DMS114 treated with DMSO at 0.1 percent for 48 hours (cell line): Measurements from ENCODE around the gene MFSD1.
"Not testable (repeated sequence)": the region's sequence is repeated elsewhere in the genome, so short reads cannot be mapped to it uniquely, and the experiment has no call there.

ENCODE experiments used
- DNase-seq: peaks from one replicate; lab custom pipeline; 2025; ENCODE audit not compliant: unreplicated experiment; lab: John Stamatoyannopoulos, UW

MFSD1 gene

GRCh38 chr3:158775426-158776410 lies 26.1 kb upstream of the MFSD1 start:
- DNase-seq = no peak

GRCh38 chr3:158776531-158776930 lies 25.3 kb upstream of the MFSD1 start:
- DNase-seq = no peak

- no peak for DNase-seq
Observed at GRCh38 chr3:158777161-158777873, 24.5 kb upstream of the MFSD1 start.

DNA sequence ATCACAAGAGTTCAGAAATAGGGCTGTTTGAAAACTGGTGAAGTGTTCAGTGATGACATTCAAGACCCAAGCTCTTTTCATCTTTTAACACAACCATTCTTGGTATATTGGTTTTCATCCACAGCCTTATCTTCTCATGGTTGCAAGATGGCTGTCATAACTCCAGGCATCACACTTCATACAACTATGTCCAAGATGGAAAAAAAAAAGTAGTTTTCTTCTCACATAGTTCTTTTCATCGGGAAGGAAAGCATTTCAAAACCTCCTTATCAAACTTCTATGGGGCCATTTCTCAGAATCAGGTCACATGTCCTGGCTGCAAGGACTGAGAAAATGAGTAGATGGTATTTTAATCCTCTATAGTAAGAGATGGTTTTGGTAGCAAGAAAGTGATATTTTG lies 21.1 kb upstream of the MFSD1 start:
- no peak for DNase-seq

- DNase-seq = no peak
Observed at GRCh38 chr3:158781191-158781590, 20.7 kb upstream of the MFSD1 start.

GRCh38 chr3:158781849-158782248 lies 20.0 kb upstream of the MFSD1 start:
- DNase-seq = no peak

DNA sequence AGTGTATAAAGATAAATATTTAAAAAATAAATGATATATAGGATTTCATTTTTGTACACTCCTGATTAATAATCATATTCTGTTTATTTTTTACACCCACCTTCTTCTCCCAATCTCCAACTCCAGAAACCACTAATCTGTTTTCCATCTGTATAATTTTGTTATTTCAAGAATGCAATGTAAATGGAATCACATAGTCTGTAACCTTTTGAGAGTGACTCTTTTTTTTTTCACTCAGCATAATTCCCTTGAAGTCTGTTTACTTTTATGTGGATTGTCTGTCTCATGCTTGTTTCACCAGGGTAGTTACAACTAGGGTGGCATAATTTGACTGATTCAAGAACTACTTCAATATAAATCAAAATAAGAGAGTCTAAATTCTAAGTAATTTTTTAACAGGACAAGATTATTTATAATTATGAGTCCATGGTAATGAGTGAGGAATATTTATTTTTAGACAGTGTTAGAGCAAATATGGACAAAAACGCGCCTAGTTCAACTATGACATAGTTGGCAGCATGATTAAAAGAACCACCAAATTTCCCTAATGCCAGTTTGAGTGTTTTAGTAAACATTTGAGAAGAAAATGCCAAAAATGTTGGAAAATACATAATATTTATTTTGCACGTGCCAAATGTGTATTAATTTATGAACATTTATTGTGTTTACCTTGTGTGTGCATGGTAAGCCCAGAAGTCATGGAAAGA lies 19.4 kb upstream of the MFSD1 start:
- DNase-seq = no peak

- no peak for DNase-seq
Observed at GRCh38 chr3:158783051-158783450, 18.8 kb upstream of the MFSD1 start.

DNA sequence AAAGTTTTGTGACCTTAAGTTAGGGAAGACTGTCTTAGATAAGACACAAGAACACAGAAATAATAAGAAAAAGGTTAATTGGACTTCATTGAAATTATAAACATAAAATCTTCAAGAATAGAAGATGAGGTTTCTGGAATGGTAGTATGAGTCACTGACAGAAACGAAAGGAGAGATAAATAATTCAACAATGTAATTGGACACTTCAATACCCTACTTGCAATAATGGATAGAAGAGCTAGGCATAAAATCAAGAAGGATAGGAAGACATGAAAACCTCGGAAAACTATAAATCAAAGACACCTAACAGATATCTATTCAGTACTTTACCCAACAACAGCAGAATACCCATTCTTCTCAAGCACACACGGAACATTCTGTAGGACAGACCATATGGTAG lies 15.9 kb upstream of the MFSD1 start:
- no peak for DNase-seq

GRCh38 chr3:158788446-158788845 lies 13.4 kb upstream of the MFSD1 start:
- no peak for DNase-seq

GRCh38 chr3:158789592-158789991 lies 12.3 kb upstream of the MFSD1 start:
- DNase-seq = no peak

GRCh38 chr3:158790901-158791589 lies 10.8 kb upstream of the MFSD1 start:
- peak; percentile 70 for DNase-seq

DNA sequence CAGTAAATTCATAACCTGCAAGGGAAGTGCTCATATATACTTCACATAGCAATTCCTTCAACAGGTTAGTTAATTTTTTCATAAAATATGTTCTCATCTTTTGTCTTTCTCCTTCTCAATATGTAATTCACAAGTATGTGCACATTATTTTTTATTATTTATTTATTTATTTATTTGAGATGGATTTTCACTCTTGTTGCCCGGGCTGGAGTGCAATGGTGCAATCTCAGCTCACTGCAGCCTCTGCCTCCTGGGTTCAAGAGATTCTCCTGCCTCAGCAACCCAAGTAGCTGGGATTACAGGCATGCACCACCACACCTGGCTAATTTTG lies 10.3 kb upstream of the MFSD1 start:
- not testable (repeated sequence) for DNase-seq

DNA sequence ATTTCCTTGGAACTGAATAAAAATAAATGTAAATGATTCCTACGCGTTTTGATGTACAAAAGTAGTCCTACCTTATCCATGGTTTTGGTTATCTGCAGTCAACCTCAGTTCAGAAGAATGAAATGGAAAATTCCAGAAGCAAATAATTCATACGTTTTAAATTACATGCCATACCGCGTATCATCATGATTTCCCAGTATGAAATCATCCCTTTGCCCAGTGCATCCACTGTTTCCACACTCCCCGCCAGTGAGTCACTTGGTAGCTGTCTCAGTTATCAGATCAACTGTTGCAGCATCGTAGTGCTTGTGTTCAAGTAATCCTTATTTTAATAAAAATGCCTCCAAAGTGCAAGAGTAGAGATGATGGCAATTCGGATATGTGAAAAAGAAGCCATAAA lies 9.1 kb upstream of the MFSD1 start:
- DNase-seq = no peak

DNA sequence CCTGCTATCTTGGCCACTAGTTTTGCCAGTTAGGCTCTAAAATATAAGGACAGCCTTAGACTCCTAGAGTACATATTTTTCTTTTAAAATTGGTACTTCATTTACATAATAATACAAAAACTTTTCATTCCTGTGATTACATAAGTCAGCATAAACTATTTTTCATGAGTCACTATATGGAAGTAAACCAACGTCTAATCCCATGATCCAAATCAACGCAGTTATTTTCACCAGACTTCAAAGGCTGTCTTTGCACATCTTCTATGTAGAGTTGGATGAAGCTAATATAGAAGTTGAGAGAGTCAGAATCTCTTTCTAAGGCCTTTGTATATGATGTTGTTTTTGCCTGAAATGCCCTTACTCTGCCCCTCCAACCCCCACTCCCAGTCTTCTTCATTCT lies 7.6 kb upstream of the MFSD1 start:
- no peak for DNase-seq

GRCh38 chr3:158794936-158795518 lies 6.8 kb upstream of the MFSD1 start:
- DNase-seq = no peak

- no peak for DNase-seq
Observed at GRCh38 chr3:158801201-158801600, 653 bp upstream of the MFSD1 start.

DNA sequence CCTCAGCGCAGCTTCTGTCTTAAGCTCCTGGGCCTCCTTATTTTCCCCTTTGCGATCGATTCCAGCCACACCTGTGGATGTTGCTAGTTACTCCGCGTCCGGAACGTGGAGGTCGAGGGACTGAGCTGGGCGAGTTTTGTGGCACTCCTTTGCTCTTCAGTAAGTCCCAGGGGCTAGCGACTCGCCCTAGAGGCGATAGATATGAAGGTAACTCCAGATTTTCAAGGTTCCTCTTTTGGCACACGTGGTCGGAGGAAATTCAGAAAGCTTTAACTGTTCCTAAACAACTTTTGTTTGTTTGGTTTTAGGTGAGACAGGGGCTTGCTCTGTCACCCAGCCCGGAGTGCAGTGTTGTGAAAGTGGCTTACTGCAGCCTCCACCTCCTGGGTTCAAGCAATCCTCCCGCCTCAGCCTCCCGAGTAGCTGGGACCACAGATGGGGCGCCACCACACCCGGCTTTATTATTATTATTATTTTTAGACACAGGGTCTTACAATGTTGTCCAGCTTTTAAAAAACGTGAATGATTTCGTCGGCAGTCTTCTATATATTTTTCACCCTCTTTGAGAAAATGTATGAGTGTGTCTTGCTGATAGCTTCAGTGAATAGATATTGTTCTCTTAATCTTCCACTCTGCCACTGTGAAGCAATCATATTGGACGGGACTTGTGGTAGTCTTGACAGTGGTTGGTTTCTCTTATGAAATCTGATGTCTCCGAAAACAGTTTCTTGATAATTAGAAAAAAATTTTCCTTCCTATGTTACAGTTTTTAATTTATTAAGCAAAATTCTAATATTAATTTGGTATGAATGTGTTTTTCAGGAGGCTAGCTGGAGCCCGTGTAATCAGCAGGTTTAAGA lies 785 bp downstream of the MFSD1 start:
- DNase-seq = no peak

- no peak for DNase-seq
Observed at GRCh38 chr3:158804441-158804840, 2.6 kb downstream of the MFSD1 start.

GRCh38 chr3:158808697-158809096 lies 6.8 kb downstream of the MFSD1 start:
- DNase-seq = no peak
